GM19395 (cell line): ENCODE results near the gene HSD17B1.

Source experiments
- ATAC-seq: cut with Tn5 transposase; IDR thresholded peaks from one replicate; pipeline ENCODE4 v1.9.1; 2021; ENCODE audit warnings: mild to moderate bottlenecking, moderate library complexity; ENCODE audit not compliant: unreplicated experiment

HSD17B1 gene

GRCh38 chr17:42598905-42599304, 46.2 kb downstream of the HSD17B1 start:
- no peak for ATAC-seq

GRCh38 chr17:42603318-42603717, 50.6 kb downstream of the HSD17B1 start:
- ATAC-seq = no peak
